Measurements from ENCODE around the gene SGK1.

- no peak for TF ChIP-seq CTCF (IDR thresholded peaks at IDR 0.05; ENCODE audit: low read depth, low read length)
- TF ChIP-seq POLR2A (IDR thresholded peaks at IDR 0.05; ENCODE audit: extremely low read depth, insufficient read length), result no peak
- TF ChIP-seq MAX (IDR thresholded peaks at IDR 0.05; ENCODE audit: low read depth, low read length), result no peak
Measured at GRCh38 chr6:134211297-134211696, 106.6 kb downstream of the SGK1 start.
